Measurements from ENCODE around the gene C9orf153.
"Not testable (repeated sequence)": the region's sequence is repeated elsewhere in the genome, so short reads cannot be mapped to it uniquely, and the experiment has no call there.

Gene C9orf153

GRCh38 chr9:86262492-86262891, 3.0 kb upstream of the C9orf153 start:
- DNase-seq, result no peak

- DNase-seq, result no peak
Observed at GRCh38 chr9:86257391-86257790, 2.1 kb downstream of the C9orf153 start.

- DNase-seq, result no peak
Observed at GRCh38 chr9:86256653-86257052, 2.8 kb downstream of the C9orf153 start.

- DNase-seq, result no peak
Observed at GRCh38 chr9:86253577-86253976, 5.9 kb downstream of the C9orf153 start.

GRCh38 chr9:86252870-86253269, 6.6 kb downstream of the C9orf153 start:
- no peak for DNase-seq

GRCh38 chr9:86250123-86250522, 9.3 kb downstream of the C9orf153 start:
- DNase-seq, result no peak

- DNase-seq, result no peak
Observed at GRCh38 chr9:86248746-86249145, 10.7 kb downstream of the C9orf153 start.

- DNase-seq, result peak; percentile 39
Observed at GRCh38 chr9:86246752-86247161, 12.7 kb downstream of the C9orf153 start.

- DNase-seq, result no peak
Observed at GRCh38 chr9:86242071-86242470, 17.4 kb downstream of the C9orf153 start.

- no peak for DNase-seq
Observed at GRCh38 chr9:86241216-86241615, 18.2 kb downstream of the C9orf153 start.

GRCh38 chr9:86238861-86239770, 20.3 kb downstream of the C9orf153 start:
- DNase-seq, result no peak

GRCh38 chr9:86230858-86231257, 28.6 kb downstream of the C9orf153 start:
- no peak for DNase-seq

- DNase-seq, result no peak
Observed at GRCh38 chr9:86222667-86223066, 36.8 kb downstream of the C9orf153 start.

GRCh38 chr9:86219606-86220005, 39.9 kb downstream of the C9orf153 start:
- no peak for DNase-seq

- no peak for DNase-seq
Observed at GRCh38 chr9:86217076-86217755, 42.2 kb downstream of the C9orf153 start.

- no peak for DNase-seq
Observed at GRCh38 chr9:86207193-86207592, 52.3 kb downstream of the C9orf153 start.

GRCh38 chr9:86202338-86202882, 57.0 kb downstream of the C9orf153 start:
- DNase-seq, result no peak

GRCh38 chr9:86201474-86202337, 57.8 kb downstream of the C9orf153 start:
- DNase-seq, result no peak

- DNase-seq, result no peak
Observed at GRCh38 chr9:86200599-86201162, 58.8 kb downstream of the C9orf153 start.

- DNase-seq, result no peak
Observed at GRCh38 chr9:86193088-86193487, 66.4 kb downstream of the C9orf153 start.

- DNase-seq, result not testable (repeated sequence)
Observed at GRCh38 chr9:86190700-86191099, 68.8 kb downstream of the C9orf153 start.

GRCh38 chr9:86187121-86187520, 72.3 kb downstream of the C9orf153 start:
- DNase-seq, result no peak

- DNase-seq, result no peak
Observed at GRCh38 chr9:86186696-86187095, 72.8 kb downstream of the C9orf153 start.
